Calu3 (cell line): ENCODE results near the gene THY1. TPM values are rescaled to one million over a fixed set of nuclear protein-coding genes. Genes with fewer than 3 reads are reported as not detected.

Experiments
- BruUV-seq: library from RNA; stranded (reverse); fragments of 400-500 nt; replicated peaks from 2 replicates; lab custom pipeline; 2021; lab: Mats Ljungman, UMichigan
- CTCF ChIA-PET: fragments of 300-600 bp; sonication (Branson Sonifier 250); formaldehyde crosslinking; loops from one replicate; lab custom pipeline; 2022; ENCODE audit warnings: antibody characterized with exemption; lab: Charles Lee
- DNase-seq: peaks from one replicate; pipeline ENCODE4 v3.0.0; 2022
- H3K27ac Mint-ChIP-seq: one replicate; pipeline ENCODE4 v1.8.0; 2022; ENCODE audit warnings: mixed read lengths; ENCODE audit not compliant: unreplicated experiment
- H3K27me3 Mint-ChIP-seq: one replicate; pipeline ENCODE4 v1.8.0; 2022; ENCODE audit warnings: mixed read lengths; ENCODE audit not compliant: unreplicated experiment
- H3K36me3 Mint-ChIP-seq: one replicate; pipeline ENCODE4 v1.8.0; 2022; ENCODE audit warnings: mild to moderate bottlenecking, moderate library complexity, mixed read lengths; ENCODE audit not compliant: insufficient read depth, unreplicated experiment
- H3K4me1 Mint-ChIP-seq: one replicate; pipeline ENCODE4 v1.8.0; 2022; ENCODE audit warnings: mild to moderate bottlenecking, low read depth, mixed read lengths; ENCODE audit not compliant: unreplicated experiment
- H3K4me3 Mint-ChIP-seq: one replicate; pipeline ENCODE4 v1.8.0; 2022; ENCODE audit warnings: mild to moderate bottlenecking, low read depth, moderate library complexity, mixed read lengths; ENCODE audit not compliant: unreplicated experiment
- H3K9me3 Mint-ChIP-seq: one replicate; pipeline ENCODE4 v1.8.0; 2022; ENCODE audit warnings: low read depth, mixed read lengths; ENCODE audit not compliant: unreplicated experiment
- CTCF ChIP-seq: fragments of 200-600 bp; IDR thresholded peaks from one replicate; pipeline ENCODE4 v1.8.0; 2022; ENCODE audit warnings: antibody characterized with exemption; ENCODE audit not compliant: unreplicated experiment
- intact Hi-C: fragments of 100-400 bp; cut with micrococcal nuclease; formaldehyde crosslinking; loops from one replicate; pipeline ENCODE4 v1.10.0; 2022; ENCODE audit not compliant: unreplicated experiment
- total RNA-seq: library from RNA; stranded (reverse); gene quantifications from 2 replicates; pipeline ENCODE4 v1.2.3, GENCODE V29; 2022

THY1 gene
- total RNA-seq, 1 experiment from 2014 or later = not detected

DNA sequence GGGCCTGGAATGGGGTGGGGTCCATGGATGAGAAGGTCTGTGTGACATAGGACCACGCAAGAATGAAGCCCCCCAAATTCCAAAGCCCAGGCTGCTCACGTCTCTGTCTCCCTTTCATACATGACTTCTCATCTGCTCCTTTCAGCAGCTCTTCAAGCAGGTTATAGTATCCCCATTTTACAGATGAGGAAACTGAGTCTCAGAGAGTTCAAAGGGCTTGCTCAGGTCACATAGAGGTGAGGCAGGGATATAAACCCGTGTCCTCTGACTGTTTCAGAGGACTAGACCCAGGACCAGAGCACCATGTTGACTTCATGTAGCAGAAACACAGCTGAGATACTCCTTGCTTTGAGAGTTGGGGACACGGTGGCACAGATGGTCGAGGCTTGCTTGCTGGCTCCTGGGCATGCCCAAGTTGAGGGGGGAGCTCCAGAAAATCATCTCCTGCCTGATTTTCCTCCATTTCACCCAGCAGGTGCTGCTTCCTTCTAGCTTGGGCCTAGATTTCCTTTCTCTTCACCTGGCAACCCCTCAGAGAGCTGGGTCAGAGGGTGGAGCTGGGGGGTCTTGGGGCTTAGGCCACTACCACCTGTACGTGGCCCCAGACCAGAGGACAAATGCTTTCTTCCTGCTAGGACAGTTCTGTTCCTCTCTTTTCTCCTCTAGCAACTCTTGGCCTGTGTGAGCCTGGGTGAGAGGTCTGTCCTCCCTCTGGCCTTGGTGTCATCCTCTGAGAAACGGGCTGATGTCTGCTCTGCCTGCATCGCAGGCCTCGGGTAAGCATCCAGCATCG, 24.1 kb upstream of the THY1 start:
- H3K4me1 Mint-ChIP-seq = no peaks in the 10 kb centered on the region
- TF ChIP-seq CTCF = no peak
- CTCF ChIA-PET = interaction anchor here (1.0 kb wide), 1 partner anchor 302 kb away, joined by 3 read pairs; no protein-coding TSS in a partner anchor
- BruUV-seq = no TSS peak
- no peaks in the 10 kb centered on the region for H3K9me3 Mint-ChIP-seq
- intact Hi-C loops = no loop called here
- H3K36me3 Mint-ChIP-seq = no peaks in the 10 kb centered on the region
- no peak overlapping the region for H3K27ac Mint-ChIP-seq
- no peak for DNase-seq
- no peak overlapping the region for H3K4me3 Mint-ChIP-seq
- H3K27me3 Mint-ChIP-seq = peaks cover under 1% of the 10 kb centered on the region

- no TSS peak for BruUV-seq
- Mint-ChIP-seq H3K36me3 (no peaks in the 10 kb centered on the region), H3K27me3 (no peaks in the 10 kb centered on the region), H3K4me3 (no peak overlapping the region), H3K4me1 (no peaks in the 10 kb centered on the region), H3K9me3 (no peaks in the 10 kb centered on the region), H3K27ac (no peak overlapping the region)
- intact Hi-C loops = no loop called here
- TF ChIP-seq CTCF = no peak
- CTCF ChIA-PET = interaction anchor here (1.0 kb wide), 1 partner anchor 302 kb away, joined by 3 read pairs; no protein-coding TSS in a partner anchor
- no peak for DNase-seq
Measured at GRCh38 chr11:119446434-119446833, 23.5 kb upstream of the THY1 start.

DNA sequence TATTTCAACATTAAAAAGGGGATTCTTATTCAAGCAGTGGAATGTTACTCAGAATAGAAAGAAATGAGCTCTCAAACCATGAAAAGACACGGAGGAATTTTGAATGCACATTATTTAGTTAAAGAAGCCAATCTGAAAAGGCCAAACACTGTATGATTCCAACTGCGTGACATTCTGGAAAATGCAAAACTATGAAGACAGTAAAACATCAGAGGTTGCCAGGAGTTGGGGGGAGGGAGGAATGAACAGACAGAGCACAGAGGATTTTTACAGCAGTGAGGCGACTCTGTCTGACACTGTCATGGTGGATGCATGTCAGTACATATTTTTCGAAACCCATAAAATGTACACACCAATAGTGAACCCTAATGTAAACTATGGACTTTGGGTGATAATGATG, 22.9 kb upstream of the THY1 start:
- Mint-ChIP-seq H3K4me3 (no peak overlapping the region), H3K4me1 (no peaks in the 10 kb centered on the region), H3K9me3 (no peaks in the 10 kb centered on the region), H3K27me3 (no peaks in the 10 kb centered on the region), H3K27ac (no peak overlapping the region), H3K36me3 (no peaks in the 10 kb centered on the region)
- TF ChIP-seq CTCF = no peak
- CTCF ChIA-PET = no interaction called here
- intact Hi-C loops = no loop called here
- no TSS peak for BruUV-seq
- no peak for DNase-seq

GRCh38 chr11:119445379-119445778, 22.4 kb upstream of the THY1 start:
- BruUV-seq = no TSS peak
- Mint-ChIP-seq H3K36me3 (no peaks in the 10 kb centered on the region), H3K4me1 (no peaks in the 10 kb centered on the region), H3K27ac (no peak overlapping the region), H3K9me3 (no peaks in the 10 kb centered on the region), H3K4me3 (no peak overlapping the region), H3K27me3 (no peaks in the 10 kb centered on the region)
- CTCF ChIA-PET = no interaction called here
- DNase-seq = no peak
- intact Hi-C loops = no loop called here
- TF ChIP-seq CTCF = no peak
